GM19043 (cell line): ENCODE data around the gene THAP4.
"Not testable (repeated sequence)": the region's sequence is repeated elsewhere in the genome, so short reads cannot be mapped to it uniquely, and the experiment has no call there.

Source experiments
- ATAC-seq: cut with Tn5 transposase; IDR thresholded peaks from one replicate; pipeline ENCODE4 v1.9.1; 2021; ENCODE audit warnings: low read depth; ENCODE audit not compliant: unreplicated experiment

The THAP4 gene

GRCh38 chr2:241567266-241567665 is 69.7 kb downstream of the THAP4 start:
- not testable (repeated sequence) for ATAC-seq

- no peak for ATAC-seq
These were observed 70.5 kb downstream of the THAP4 start for GRCh38 chr2:241566468-241566867.

- ATAC-seq: not testable (repeated sequence)
These were observed 70.9 kb downstream of the THAP4 start for GRCh38 chr2:241566021-241566420.

GRCh38 chr2:241565411-241565810 is 71.5 kb downstream of the THAP4 start:
- ATAC-seq: no peak

- no peak for ATAC-seq
These were observed 72.2 kb downstream of the THAP4 start for GRCh38 chr2:241564596-241565410.

GRCh38 chr2:241563981-241564595 is 72.9 kb downstream of the THAP4 start:
- ATAC-seq: no peak

- ATAC-seq: no peak
These were observed 73.4 kb downstream of the THAP4 start for GRCh38 chr2:241563571-241563980.

- ATAC-seq: no peak
These were observed 73.9 kb downstream of the THAP4 start for GRCh38 chr2:241563031-241563507.

- no peak for ATAC-seq
These were observed 74.6 kb downstream of the THAP4 start for GRCh38 chr2:241562269-241562891.

- ATAC-seq: no peak
These were observed 75.1 kb downstream of the THAP4 start for GRCh38 chr2:241561832-241562231.

- ATAC-seq: no peak
These were observed 76.0 kb downstream of the THAP4 start for GRCh38 chr2:241560883-241561474.

GRCh38 chr2:241560162-241560882 is 76.6 kb downstream of the THAP4 start:
- no peak for ATAC-seq

- no peak for ATAC-seq
These were observed 77.4 kb downstream of the THAP4 start for GRCh38 chr2:241559323-241560161.

- no peak for ATAC-seq
These were observed 78.2 kb downstream of the THAP4 start, which contains the start of gene BOK for GRCh38 chr2:241558532-241559322. TSS of gene BOK (plus strand) at chr2:241558745. CDS start at chr2:241559484, 739 bp downstream.

- ATAC-seq: no peak
These were observed 80.2 kb downstream of the THAP4 start for GRCh38 chr2:241556746-241557145.

- no peak for ATAC-seq
These were observed 81.2 kb downstream of the THAP4 start for GRCh38 chr2:241555711-241556110.

- no peak for ATAC-seq
These were observed 82.2 kb downstream of the THAP4 start for GRCh38 chr2:241554610-241555322.

GRCh38 chr2:241553981-241554380 is 83.0 kb downstream of the THAP4 start:
- no peak for ATAC-seq
